NCI-H2227 (cell line): ENCODE measurements around the gene GNAT2.

Source experiments
- DNase-seq: peaks from one replicate; lab custom pipeline; 2025; ENCODE audit not compliant: unreplicated experiment; lab: John Stamatoyannopoulos, UW

GNAT2 gene

DNA sequence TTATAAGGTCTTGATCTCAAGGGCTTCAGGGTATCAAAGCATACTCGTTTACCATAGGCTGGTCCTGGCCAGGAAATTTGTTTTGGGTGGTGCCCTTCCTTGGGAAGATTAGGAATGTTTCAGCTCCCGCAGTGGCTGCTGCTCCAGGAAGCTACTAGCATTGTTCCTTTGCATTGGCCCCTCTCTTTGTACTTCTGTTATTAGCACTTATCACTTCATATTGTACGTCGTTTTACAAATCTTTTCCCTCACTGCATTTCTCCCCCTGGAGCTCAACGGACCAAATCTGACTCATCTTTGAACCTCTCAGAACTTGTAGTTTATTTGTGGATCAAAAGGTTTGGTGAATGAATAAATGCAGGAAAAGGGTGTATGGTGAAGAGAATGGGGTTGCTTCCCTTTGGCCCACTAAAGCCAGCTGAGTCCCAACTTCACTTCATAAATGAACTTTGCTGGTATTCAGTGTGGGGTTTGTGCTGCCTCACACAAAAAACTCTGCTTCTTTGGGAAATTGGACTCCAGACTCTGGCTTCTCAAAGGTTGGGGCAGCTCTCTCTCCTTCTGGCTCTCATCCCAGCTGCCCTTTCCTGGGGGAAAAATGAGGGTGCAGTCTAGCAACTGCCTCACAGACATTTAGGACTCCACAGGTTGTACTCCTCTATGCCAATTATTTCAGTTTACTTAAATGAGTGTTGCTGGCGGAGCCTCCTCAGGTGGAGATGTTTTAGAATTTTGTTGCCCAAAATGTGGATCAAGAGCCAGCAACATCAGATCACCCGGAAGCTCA is 5.9 kb downstream of the GNAT2 start:
- no peak for DNase-seq

DNA sequence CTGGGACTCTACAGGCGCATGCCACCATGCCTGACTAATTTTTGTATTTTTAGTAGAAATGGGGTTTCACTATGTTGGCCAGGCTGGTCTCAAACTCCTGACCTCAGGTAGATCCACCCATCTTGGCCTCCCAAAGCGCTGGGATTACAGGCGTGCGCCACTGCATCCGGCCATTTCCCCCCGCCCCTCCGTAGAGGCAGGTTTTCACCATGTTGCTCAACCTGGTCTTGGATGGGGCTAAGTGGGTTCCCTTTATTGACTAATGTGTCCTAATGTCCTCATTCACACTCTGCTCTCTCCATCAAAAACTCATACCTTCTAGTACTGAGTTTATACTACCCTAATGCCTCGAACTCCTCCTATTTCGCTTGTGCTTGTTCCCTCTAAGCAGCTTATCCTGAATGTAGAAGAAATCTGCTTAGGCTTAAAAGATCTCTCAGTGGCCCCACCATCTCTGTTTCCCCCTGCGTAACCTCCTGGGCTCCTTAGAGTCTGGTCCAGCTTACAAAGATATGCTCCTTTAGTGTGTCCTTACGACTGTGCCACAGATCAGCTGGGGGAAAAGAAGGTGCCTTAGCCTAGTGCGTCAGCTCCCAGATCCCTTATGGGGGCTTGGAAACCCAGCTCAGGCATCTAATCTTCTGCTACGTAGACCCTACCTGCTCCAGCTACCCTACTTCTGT is 8.0 kb downstream of the GNAT2 start:
- DNase-seq: no peak

- no peak for DNase-seq
Measured at GRCh38 chr1:109610609-109611307, 8.7 kb downstream of the GNAT2 start.

DNA sequence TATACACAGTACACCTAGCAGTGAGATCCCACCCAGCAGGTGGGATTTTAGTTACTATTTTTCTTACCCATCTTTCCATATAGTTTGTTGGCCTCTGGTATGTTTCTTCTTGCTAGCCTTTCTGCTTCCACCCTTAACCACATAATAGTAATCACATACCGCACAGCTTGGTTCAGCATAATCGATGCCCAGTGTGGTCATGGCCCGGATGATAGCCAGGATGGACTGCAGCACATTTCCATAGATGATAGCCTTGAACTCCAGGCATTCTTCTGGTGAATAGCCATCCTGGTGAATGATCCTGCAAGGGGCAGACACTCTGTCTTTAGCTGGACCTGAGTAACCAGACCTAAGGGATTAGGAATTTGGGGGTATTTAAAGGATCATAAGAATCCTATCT is 9.5 kb downstream of the GNAT2 start:
- no peak for DNase-seq

- DNase-seq: no peak
Measured at GRCh38 chr1:109605381-109605780, 14.0 kb downstream of the GNAT2 start.

DNA sequence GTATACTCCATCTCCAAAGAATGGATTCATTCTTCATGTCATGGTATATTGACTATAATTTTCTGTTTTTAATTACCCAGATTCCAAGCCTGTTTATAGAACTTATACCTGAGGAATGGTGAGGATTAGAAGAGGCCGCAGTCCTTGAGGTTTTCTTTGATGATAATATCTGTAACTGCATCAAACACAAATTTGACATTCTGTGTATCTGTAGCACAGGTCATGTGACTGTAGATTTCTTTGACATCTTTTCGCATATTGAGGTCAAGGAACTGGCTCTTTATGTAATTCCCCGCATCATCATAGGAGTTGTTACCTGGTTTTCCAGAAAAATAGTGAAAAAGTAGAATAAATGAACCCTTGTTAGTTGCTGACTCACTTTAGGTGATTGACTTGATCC is 16.2 kb downstream of the GNAT2 start:
- DNase-seq: no peak

DNA sequence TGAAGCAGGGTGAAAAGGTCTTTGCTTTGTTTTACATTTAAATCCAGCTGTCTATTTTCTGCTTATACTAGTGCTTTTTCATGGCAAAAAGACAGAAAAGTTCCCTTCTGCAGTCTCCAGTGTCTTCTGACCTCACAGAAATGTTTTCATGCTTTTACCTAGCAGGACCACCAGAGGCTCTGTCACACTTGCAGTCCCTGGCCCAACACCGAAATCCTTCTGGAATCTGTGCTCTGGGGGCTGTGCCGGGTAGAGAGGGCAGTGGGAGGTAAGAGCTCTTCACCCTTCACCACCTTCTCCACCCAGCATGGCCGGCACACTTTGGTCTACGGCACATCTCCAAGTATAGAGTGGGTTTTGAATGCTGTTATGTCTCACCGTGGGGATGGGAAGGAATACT is 20.8 kb downstream of the GNAT2 start:
- peak; percentile 23 for DNase-seq

- DNase-seq: no peak
Measured at GRCh38 chr1:109598156-109598555, 21.3 kb downstream of the GNAT2 start.

DNA sequence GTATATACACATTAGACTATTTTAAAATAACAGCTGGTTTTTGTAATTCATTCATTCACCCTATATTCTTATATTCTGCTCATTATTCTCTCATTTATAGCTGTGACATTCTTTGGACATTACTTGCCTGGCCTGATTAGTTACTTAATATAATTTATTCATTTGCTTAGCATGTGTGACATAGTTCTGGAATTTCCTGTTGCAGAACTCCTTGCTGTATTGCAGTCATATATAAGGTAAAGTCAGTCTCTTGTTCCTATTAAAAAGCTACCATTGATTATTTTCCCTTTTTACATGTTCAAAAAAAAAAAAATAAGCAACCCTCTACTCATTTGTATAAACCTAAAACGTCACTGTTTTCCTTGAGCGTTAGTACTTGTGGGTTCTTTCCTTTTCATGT is 23.9 kb downstream of the GNAT2 start:
- no peak for DNase-seq

GRCh38 chr1:109592916-109593315 is 26.5 kb downstream of the GNAT2 start:
- DNase-seq: no peak

DNA sequence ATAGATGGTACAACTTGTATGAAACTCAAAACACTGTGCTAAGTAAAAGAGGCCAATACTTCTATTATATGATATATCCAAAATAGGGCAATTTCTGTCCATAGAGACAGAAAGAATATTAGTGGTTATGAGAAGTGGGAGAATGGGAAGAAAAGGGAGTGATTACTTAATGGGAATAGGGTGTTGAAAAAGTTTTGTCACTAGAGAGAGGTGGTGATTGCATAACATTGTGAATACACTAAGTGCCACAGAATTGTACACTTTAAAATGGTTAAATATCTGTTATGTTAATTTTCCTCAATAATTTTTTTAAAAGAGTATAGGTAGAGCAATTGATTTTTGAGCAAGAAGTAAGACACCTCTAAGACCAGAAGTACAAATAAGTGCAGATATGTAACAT is 29.7 kb downstream of the GNAT2 start:
- DNase-seq: no peak

DNA sequence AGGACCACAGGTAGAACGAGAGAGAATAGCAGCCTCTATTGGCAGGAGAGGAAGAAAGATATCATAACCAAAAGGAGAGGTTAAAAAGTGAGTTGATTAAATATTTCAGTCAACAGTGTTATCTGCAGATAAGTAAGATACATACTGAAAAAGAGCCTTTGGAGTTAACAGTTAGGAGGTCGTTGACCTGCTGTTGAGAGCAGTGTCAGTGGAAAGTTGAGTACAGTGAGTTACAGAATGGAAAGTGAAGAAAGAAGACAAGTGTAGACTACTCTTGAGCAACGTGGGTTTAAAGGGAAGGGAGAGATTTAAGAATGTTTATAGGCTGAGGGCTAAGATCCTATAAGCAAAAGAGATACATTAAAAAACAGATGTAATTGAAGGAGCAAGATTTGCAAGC is 30.2 kb downstream of the GNAT2 start:
- no peak for DNase-seq

GRCh38 chr1:109586055-109586454 is 33.4 kb downstream of the GNAT2 start:
- DNase-seq: no peak

GRCh38 chr1:109584766-109585165 is 34.6 kb downstream of the GNAT2 start:
- no peak for DNase-seq

DNA sequence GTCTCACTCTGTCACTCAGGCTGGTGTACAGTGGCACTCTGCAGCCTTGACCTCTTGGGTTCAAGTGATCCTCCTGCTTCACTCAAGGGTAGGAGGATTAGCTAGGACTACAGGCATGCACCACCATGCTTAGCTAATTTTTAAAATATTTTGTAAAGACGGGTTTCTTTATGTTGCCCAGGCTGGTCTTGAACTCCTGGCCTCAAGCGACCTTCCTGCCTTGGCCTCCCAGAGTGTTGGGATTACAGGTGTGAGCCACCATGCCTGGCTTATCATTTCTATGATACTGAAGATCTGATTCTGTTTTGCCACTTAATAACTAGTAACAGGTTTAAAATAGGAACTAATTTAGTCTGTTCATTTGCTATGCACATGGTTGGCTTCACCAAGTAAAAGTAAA is 37.4 kb downstream of the GNAT2 start:
- DNase-seq: no peak

DNA sequence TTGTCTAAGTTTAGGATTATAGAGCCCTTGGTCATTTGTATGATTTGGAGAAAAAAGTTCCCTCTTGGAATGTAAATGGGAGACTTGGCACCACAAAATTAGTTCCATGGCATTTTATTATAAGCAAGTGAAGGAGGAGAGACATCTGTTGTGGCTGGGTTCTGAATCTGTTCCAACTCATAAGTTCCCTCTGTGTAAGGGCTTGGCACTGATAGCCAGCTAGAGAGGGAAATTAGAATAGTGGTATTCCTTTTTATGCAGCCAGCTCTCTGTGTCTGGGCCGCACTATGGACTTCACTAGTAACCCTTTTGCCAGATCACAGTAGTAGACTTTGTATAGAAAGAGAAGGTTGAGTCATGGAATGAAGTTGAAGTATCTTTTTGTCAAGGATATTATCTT is 39.9 kb downstream of the GNAT2 start:
- no peak for DNase-seq

- DNase-seq: no peak
Measured at GRCh38 chr1:109578947-109579443, 40.4 kb downstream of the GNAT2 start.

GRCh38 chr1:109573785-109574184 is 45.6 kb downstream of the GNAT2 start:
- DNase-seq: no peak

DNA sequence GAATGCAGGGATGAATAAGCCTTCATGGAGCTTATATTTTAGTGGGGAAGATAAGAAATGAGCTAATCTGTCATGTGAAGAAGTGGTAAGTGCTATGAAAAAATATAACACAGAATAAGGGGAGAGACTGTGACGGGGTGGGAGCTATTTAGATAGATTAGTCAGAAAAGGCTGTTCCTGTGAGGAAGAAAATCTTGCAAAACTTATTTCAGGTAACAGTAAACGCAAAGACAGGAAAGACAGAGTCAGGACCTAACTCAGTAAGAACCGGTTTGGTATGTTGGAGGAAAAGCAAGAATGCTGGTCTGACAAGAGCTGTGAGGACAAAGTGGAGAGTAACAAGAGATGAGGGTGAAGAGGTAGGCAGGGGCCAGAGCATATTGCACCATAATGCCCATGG is 49.0 kb downstream of the GNAT2 start:
- no peak for DNase-seq

GRCh38 chr1:109569323-109569722 is 50.1 kb downstream of the GNAT2 start:
- no peak for DNase-seq

DNA sequence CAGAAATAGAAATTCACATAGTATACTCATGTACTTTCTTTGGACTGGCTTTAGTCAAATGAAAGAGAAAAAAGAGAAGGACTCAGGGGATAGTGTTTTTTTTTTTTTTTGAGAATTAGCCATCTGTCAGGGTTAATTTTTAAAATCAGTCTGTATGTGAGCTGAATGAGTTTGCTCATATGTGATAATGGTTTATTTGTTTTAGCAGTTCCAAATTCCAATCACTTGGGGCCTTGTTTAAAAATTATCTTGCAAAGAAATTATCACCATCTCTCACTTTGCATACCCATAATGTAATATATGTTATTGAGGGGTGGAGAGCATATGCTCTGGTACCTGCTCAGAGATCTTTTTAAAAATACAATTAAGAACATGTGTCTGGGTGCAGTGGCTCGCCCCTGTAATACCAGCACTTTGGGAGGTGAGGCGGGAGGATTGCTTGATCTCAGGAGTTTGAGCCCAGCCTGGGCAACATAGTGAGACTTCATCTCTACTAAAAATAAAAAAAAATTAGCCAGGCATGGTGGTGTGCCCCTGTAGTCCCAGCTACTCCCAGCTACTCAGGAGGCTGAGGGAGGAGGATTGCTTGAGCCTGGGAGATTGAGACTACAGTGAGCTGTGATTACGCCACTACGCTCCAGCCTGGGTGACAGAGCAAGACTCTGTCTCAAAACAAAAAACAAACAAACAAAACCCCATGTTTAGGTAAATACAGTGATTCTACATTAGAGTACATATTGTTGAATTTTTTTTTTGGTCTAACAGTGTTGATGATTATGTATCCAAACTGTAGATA is 51.3 kb downstream of the GNAT2 start:
- no peak for DNase-seq
